NCI-H524 (cell line): ENCODE measurements around the gene SAP30L.

ENCODE experiments used
- DNase-seq, 2 experiments: peaks; one replicate each; lab custom pipeline; 2025; lab: John Stamatoyannopoulos, UW

SAP30L gene

DNA sequence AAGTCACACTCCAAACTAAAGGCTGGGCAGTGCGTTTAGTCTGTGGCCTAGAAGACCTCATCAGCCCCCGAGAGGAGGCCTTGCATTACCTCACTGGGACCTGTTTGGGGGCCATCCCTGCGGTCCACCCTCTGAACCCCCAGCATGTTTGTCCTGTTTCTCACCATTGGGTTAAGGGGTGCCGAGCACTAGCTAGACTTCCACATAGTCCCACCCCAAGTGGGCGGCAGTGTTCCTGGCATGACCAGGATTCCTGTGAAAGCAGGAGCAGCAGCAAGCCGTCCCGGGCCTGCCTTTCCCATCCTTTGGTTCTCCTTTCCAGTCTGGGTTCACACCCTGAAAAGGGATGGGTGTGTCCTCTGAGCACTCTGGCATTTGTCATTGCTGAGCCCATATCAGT is 26.6 kb upstream of the SAP30L start:
- no peak for DNase-seq

DNA sequence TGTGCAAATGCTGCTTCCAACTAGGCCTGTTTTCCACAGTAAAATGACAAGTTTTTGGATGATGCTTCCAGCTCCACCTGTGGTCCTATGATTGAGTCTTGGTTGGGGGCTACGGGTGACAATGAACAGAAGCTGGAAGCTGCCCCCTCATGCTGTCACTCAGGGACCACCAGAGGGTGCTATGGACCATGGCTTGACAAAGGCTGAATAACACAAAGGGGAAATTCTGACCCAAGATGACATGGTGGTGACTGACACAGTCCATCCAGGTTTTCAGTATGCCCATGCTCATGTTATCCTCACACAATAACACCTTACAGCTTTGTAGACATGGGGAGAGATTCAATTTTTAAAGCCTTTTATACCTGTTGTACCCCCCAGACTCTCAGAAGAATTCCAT is 23.9 kb upstream of the SAP30L start:
- peak in 1 of 2 experiments; percentile 51 for DNase-seq

DNA sequence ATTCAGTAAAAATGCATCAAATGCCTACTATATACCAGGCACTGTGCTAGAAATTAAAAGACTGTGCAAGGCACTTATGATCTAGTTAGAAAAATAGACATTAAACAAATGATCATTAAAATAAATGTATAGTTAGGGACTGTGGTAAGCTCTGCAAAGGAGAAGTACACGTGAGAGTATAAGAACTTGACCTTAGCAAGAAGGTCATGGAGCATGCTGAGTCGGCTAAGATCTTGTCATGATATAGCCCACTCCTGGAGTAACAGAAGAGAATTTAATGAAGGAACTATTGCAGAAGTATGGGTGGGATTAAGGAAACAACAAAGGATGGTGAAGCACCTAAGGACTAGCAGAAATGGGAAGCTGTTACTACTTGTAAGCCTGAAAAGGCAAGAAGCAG is 23.5 kb upstream of the SAP30L start:
- no peak for DNase-seq

DNA sequence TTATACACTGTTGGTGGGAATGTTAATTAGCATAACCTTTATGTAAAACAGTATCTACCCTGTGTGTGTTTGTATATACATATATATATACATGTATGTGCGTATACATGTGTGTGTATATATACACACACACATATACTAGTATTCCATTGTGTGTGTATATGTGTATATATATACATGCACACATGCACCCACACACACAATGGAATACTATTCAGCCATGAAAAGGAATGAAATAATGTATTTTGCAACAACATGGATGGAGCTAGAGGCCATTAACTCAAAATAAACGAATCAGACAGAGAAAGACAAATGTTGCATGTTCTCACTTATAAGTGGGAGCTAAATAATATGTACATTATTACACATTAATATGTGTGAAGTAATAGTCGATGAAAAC is 17.6 kb upstream of the SAP30L start:
- no peak for DNase-seq

DNA sequence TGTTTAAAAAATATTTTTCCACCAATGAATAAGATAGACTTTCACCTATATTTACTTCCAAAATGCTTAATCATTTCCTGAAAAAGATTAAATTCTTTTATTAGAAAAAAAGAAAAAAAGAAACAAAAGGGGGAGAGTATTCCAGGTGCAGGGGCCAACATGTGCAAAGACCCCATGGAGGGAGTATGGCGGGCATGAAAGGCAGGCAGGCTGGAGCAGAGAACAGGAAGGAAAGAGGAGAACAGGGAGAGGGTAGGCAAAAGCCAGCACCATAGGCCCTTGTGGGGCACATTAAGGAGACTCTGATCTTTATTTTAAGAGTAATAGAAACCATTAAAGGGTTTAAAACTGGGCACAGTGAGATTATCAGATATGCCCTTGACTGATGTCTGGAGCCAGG is 16.5 kb upstream of the SAP30L start:
- no peak for DNase-seq

DNA sequence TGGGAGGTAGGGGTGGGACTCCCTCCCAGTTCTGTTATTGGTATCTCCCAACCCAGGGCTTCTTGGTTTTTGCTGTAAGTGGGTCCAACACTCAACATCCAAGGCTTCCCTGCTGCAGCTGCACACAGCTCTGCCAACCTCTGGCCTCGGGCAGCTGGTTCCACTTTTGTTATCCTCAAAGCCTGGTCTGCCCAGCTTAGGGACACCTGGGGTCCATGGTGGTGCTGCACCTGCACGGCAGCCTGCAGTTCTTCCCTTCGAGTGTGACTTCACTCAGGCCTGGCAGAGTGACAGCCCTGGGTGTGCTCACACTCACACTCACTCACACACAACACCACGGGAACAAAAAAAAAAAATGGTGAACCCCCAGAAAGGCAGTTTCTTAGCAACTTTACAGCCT is 15.3 kb upstream of the SAP30L start:
- DNase-seq, result no peak

DNA sequence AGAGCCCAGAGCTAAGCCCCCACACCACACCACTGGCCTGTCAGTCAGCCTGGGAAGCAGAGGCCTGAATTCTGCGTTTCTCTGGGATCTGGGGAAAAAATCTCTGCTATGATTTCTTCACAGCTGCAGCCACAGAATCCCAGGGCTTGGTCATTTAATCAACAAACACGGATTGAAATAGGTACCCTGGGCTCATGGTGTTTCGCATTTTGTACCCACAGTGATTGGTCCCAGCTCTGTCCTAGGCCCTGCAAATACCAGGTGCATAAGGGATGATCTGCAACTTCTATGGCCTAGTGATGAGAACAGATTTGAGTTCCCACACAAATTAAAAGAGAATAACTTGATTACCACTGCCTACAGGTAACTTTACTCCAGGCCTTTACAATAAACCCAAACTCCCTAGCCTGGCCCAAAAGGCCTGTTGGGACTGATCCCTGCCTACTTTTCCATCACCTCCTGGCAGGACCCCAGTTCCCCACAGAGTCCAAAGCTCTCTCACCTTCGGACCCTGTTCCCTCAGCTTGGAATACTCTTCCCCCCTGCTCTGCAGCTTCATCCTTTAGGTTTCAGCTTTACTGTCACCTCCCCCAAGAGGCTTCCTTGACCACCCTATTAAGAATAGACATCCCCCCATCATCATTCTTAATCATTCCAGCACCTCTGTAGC is 14.7 kb upstream of the SAP30L start:
- DNase-seq, result no peak

DNA sequence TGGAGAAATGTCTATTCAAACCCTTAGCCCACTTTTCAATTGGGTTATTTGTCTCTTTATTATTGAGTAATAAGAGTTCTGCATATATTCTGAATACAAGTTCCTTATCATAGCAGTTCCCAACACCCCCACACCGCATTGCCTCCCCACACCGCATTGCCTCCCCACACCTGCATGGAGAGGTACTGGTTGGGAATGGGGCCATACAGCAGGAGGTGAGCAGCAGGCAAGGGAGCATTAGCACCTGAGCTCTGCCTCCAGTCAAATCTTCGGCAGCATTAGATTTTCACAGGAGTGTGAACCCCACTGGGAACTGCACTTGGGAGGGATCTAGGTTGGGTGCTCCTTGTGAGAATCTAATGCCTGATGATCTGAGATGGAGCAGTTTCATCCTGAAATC is 10.6 kb upstream of the SAP30L start:
- no peak for DNase-seq

DNA sequence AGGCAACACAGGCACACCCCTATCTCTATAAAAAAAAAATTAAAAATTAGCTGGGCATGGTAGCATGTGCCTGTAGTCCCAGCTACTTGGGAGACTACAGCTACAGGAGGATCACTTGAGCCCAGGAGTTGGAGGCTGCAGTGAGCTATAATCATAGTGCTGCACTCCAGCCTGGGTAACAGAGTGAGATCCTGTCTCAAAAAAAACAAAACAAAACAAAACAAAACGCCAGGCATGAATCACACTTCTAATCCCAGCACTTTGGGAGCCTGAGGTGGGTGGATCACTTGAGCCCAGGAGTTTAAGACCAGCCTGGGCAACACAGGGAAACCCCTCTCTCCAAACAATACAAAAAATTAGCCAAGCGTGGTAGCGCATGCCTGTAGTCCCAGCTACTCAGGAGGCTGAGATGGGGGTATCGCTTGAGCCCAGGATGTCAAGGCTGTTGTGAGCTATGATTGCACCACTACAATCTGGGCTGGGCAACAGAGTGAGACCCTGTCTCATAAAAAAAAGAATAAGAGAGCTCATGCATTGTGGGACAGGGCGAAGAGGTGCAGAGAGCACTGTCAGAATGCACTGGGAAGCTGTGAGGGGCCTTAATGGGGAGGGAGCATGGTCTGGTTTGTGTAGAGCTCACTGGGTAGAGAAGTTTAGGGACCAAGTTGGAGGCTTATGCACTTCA is 8.4 kb upstream of the SAP30L start:
- no peak for DNase-seq

DNA sequence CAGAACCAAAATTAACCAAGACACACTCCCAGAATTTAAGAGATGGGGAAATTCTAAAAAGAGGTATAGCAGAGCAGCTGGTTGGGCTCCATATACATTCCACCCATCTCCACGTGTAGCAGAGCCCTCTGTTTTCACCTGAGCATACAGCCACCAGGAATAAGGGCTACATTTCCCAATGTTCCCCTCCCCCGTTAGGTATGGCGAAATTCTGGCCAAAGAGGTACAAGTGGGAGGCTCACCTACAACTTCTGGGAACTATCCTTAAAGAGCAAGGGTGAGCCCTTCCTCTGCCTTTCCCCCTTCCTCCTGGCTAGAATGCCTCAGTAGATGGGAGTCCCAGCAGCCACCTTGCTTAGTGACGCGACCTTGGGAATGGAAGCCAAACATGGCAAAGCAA is 5.3 kb upstream of the SAP30L start:
- DNase-seq, result no peak

DNA sequence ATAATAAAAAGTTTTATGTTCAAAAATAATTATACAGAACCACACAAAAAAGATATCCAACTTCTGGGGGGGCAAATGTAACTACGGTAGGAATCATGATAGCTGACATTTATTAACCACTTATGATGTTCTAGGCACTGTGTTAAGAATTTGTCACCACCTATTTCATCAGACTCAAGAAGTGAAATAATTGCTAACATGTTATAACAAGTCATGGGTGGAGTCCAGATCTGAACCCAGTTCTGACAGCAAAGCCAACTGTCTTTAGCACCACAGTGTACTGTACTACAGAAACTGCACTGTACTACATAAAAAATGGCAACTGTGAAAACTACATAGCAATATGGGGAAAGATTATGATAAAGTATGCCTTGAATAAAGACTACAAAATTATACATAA is 3.0 kb upstream of the SAP30L start:
- DNase-seq, result no peak

DNA sequence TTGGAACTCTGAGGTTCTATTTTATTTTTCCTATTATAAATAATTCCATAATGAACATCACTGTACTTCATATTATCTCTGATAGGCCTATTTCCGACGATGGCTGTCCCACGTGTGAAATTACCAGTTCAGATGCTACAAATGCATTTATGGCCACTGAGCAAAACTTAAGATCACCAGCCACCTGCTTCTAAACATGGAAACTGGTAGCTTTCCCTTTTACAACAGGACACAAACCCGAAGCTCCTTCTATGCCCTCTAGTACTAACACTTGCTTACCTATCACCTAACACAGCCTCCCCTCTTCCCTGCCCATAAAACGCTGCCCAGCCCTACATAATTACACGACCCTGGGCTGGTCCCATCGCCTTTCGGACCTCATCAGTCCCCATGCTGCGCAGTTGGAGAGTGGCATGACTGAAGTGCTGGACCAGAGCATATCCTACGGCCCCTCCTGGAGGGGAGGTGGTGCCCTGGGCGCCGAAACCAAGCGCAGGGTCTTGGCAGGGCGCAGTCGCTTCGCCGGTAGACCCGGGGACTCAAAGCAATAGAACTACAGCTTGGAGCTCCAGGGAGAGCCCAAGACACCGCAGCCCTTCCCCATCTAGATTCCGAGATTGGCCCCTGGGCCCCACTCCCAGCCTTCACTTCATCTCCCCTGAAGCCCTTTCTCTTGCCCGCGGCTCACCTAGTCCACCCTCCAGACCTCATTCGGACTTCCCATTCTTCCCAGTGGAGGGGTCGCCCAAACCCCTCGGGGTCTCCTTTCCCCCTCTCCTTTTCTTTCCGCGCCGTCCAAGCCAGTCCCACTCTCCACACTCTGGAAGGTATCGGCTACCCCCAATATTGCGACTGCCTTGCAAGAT is 1.0 kb upstream of the SAP30L start:
- DNase-seq, result peak; percentile 21 to 52

DNA sequence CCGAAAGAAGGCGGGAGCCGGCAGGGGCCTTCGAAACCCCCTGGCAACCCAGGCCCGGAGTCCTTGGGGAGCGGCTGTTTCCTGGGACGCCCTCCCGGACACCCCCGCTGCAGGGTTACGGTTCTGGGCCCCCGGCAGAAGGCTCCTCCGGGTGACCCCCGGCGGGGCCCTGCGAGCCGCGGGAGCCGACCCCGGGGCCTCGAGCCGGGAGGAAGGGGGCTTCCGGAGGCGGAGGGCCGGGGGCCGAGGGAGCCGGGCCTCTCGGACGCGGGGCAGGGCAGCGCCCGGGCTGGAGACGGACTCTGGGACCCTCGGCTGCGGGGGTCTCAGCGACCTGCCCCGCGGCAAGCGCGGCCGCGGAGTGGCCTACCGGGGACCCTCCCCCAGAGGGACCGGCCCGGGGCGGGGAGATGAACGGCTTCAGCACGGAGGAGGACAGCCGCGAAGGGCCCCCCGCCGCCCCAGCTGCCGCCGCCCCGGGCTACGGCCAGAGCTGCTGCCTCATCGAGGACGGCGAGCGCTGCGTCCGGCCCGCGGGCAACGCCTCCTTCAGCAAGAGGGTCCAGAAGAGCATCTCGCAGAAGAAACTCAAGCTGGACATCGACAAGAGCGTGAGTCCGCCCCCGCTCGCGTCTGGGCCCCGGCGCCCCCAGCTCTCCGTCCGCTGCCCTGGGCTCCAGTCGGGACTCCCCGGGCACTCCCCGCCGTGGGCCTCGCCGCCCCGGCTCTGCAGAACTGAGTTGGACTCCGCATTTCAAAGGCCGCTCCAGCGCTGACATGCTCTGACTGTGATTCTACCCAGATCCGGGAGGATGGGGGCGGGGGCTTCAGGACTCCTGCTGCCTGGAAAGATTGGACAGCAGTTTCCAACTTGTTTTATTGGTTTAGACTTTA is 645 bp downstream of the SAP30L start:
- DNase-seq, result peak in 1 of 2 experiments; percentile 37

DNA sequence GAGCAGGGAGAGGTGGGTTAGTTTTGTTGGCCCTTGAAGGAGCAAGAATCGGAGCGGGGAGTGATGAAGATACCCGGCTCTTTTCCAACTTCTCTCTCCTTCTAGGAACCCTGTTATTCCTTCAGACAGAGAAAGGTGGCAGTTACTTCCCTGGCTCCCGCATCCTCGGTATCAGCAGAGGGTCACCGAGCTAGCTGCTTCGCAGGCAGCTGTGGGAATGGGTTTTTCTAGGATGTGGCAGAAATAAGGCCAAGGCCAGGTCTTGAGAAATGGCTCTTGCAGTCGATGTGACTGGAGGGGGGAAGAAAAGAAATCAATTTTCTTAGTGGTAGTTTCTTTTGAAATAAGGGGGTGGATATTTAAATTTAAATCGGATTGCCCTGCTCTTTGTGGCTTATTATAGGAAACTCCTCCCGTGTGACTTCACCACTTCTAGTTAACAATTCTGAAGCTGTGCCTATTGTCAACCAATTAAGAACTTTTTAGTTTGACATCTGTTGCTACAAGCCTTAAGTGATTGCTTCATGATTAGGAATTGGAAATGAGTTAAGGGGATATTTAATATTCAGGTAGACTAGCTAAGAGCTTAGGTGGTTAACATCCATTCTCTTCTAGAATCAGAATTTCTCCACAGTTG is 1.4 kb downstream of the SAP30L start:
- peak in 1 of 2 experiments; percentile 37 for DNase-seq

DNA sequence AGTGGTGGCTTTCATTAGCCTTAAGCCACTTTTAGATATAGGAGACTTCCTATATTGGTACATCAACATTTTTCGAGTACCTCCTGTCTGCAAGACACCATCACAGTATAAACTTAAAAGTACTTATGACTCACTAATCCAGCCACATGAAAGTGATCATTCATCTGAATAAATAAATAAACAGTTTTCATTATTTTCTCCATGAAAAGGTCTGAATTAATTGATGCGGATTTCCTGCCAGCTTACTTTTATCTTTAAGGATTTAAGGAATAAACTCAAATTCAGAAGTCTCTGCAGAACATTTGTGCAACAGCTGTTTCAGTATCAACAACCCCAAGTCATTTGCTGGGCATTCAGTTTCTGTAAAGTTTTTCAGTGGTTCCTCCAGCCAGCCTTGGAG is 4.0 kb downstream of the SAP30L start:
- no peak for DNase-seq

DNA sequence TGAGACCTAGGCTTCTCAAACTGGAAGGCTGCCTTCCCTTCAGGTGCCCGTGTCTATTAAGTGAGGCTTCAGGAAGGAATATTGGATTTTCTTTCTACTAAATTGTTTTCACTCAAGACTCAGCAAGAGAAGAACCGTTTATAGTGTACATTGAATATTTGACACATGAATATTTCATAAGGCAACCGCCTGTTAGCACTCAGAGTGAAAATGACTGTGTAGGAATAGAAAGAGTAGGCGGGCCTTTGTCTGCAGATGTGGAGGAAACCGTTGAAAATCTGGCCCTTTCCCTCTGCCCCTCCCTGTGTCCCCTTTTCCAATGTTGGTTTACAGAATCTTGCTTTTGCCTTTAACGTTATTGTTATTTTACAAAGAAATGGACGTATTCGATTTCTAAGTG is 6.2 kb downstream of the SAP30L start:
- no peak for DNase-seq

DNA sequence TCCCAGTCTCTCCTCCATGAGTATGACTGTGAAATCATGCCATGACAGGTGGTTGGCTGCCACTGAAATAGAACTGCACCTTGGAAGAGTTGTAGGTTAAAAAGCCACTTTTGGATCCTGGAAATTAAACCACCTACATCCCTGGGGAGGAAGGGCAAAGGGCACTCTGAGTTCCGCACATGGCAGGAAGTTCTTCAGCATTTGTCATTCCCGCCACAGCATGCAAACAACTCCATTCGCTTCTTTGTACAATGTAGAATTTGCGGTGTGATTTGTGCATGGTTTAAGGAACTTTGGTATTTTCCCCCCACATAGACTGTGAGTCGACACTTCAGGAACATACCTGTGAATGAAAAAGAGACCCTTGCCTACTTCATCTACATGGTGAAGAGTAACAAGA is 9.8 kb downstream of the SAP30L start:
- DNase-seq, result no peak

DNA sequence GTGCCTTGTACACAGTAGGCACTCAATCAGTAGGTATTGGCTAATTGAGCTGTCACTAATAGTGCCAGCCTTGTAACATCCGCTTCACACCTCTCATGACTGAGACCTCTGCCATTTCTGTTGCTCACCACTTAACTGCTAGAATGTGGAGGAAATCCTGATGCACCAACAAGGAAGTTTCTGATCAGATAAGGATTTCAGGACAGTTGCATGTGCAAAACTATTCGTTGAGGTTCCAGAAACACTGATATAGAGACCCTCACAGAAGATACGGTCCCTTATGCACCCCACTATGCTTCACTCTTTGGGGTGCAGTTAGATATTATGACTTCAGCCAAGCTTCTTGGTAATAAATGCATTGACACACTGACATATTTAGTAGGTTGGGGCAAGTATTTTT is 10.7 kb downstream of the SAP30L start:
- DNase-seq, result no peak

DNA sequence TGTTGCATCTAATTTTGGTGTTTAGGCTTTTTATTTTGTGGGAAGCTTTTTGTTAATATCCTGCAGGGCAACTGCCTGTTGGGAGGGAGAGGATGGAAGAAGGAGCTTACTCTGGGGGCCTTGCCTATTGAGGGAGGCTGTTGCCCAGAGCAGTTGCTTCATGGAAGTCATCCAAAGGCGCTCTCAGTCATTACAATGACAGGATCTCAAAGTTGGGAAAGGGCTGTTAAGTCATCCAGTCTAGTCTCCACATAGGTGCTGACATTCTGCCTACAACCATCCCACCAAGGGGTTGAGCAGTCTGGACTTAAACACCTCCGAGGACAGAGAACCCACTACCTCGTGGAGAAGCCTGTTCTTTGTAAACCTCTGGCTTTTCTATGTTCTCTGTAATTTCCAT is 13.2 kb downstream of the SAP30L start:
- no peak for DNase-seq

DNA sequence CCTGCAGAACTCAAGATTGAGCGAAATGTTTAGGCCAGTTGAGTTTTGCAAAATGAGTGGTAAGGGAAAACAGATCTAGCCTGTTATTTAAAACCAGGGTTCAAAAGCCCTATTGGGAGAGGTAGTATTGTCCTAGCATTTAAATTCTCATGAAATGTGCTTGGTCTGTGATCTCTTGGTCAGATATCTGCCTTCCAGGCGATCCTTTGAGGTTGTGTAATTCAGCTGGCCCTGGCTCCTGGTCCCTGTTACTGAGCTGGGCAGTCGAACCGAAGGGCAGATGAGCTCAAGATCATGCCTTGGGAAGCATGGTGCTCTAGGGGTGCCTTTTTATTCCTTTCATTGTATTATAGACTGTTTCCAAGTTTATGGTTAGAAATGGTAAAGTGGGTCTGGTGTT is 14.4 kb downstream of the SAP30L start:
- no peak for DNase-seq

DNA sequence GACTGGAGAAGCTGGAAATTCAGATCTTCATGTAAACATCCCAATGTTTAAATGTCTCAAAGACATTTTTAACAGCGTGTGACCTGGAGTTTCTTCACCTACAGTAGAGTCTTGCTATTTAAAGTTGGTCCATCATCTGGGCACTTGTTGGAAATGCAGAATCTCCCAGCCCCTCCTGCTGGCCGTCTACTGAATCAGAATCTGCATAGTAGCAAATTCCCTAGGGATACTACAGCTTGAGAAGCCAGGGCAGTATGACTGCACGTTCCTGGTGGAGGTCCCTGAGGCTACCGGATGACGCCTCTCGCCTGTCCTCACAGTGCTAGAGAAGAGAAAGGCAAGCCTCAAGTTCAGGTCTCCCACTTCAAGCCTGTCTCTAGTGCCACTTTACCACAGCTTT is 15.7 kb downstream of the SAP30L start:
- peak; percentile 40 to 59 for DNase-seq

DNA sequence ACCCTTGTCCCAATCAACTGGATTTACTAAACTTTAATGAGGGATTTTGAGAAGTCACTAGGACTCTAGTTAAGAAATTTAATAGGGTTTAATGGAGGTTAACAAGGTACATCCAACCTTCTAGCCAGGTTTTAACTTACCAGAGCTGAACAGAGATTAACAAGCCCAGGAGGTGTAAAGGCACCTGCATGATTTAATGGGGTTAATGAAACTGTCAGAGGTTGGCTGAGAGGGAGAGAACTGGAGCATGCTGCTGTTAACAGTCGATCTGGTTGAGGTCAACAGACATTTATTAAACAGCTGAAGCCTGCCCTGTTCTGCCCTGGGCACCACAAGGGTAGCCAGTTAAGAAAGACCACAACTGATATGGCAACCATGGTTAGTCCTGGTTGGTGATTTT is 18.6 kb downstream of the SAP30L start:
- no peak for DNase-seq
